Transverse colon (tissue), 4 donors: ENCODE data around the gene FCN3.

Experiments used
- CTCF ChIP-seq, 5 experiments: fragments of 200-600 bp in 3 of 5; fragments of 450-650 bp in 2 of 5; sonication (generic) in 3 of 5; IDR thresholded peaks; 1 replicate in 2 of 5; 2 replicates in 3 of 5; pipeline ENCODE4 v1.5.1; 2016 to 2017; ENCODE audit warnings: antibody characterized with exemption in 5 of 5, inconsistent platforms in 3 of 5, mild to moderate bottlenecking in 2 of 5, moderate library complexity in 1 of 5
- POLR2AphosphoS5 ChIP-seq, 3 donors: sonication (generic); formaldehyde crosslinking; IDR thresholded peaks; one replicate each; pipeline ENCODE4 v1.6.1; 2016; ENCODE audit warnings: antibody characterized with exemption in 3 of 3

GRCh38 chr1:27335506-27336422, 38.9 kb downstream of the FCN3 start:
- TF ChIP-seq CTCF (IDR thresholded peaks at IDR 0.05) (no peak), POLR2AphosphoS5 (IDR thresholded peaks at IDR 0.05) (no peak)
